ENCODE measurements around the gene PNMA8B. TPM values are rescaled to one million over a fixed set of nuclear protein-coding genes. Genes with fewer than 3 reads are reported as not detected.

The PNMA8B gene
- total RNA-seq, 1 donor from 2014 or later, result under 0.01 TPM

DNA sequence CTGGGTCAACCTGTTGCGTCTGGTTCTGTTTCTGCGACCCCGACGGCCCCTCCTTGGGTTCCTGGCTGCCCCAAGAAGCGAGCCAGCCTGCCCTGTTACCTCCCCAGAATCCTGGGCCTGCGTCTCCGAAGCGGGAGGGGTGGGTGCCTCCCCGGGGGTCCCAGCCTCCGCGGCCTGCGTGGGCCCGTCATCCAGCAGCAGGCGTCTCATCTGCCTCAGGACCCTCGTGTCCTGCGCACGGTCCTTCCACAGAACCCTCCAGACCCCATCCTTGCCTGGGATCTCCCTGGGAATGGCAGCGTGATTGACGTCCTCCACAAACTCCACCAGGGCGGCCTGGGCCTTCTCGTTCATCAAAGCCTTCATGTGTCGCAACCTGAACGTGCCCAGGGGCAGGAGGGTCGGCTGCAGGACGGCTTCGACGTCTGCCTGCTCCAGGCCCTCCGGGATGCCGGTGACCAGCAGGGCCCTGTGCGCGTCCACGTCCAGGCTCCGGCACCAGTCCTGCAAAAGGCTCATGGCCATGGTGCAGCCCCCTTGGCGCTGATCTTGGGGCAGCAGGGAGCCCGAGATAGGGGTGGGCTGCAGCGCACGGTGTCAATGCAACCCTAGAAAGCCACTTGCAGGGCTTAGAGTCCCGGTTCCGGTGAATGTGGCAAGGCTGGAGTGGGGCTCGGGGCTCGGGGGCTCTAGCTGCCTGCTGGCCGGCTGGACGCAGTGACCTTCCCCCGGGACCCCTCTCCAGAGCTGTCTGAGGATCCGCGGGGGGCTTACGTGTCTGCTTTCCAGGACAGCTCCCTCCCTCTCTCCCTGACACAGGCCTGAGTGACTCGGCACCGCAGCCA is 504 bp downstream of the PNMA8B start:
- no peaks in the 10 kb centered on the region for H3K36me3 ChIP-seq (ENCODE audit: control insufficient read depth, insufficient read depth, low read length)
- no peak overlapping the region for H3K4me3 ChIP-seq (ENCODE audit: low read depth, low read length)
- no peaks in the 10 kb centered on the region for H3K27me3 ChIP-seq (ENCODE audit: control insufficient read depth, insufficient read depth, low read length)
- no peak for FAIRE-seq
- no peak for DNase-seq (ENCODE audit: low read depth)
- TF ChIP-seq, protein P1, sequence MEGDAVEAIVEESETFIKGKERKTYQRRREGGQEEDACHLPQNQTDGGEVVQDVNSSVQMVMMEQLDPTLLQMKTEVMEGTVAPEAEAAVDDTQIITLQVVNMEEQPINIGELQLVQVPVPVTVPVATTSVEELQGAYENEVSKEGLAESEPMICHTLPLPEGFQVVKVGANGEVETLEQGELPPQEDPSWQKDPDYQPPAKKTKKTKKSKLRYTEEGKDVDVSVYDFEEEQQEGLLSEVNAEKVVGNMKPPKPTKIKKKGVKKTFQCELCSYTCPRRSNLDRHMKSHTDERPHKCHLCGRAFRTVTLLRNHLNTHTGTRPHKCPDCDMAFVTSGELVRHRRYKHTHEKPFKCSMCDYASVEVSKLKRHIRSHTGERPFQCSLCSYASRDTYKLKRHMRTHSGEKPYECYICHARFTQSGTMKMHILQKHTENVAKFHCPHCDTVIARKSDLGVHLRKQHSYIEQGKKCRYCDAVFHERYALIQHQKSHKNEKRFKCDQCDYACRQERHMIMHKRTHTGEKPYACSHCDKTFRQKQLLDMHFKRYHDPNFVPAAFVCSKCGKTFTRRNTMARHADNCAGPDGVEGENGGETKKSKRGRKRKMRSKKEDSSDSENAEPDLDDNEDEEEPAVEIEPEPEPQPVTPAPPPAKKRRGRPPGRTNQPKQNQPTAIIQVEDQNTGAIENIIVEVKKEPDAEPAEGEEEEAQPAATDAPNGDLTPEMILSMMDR (IDR thresholded peaks at IDR 0.05; ENCODE audit: insufficient read depth, low read length, severe bottlenecking), result no peak

DNA sequence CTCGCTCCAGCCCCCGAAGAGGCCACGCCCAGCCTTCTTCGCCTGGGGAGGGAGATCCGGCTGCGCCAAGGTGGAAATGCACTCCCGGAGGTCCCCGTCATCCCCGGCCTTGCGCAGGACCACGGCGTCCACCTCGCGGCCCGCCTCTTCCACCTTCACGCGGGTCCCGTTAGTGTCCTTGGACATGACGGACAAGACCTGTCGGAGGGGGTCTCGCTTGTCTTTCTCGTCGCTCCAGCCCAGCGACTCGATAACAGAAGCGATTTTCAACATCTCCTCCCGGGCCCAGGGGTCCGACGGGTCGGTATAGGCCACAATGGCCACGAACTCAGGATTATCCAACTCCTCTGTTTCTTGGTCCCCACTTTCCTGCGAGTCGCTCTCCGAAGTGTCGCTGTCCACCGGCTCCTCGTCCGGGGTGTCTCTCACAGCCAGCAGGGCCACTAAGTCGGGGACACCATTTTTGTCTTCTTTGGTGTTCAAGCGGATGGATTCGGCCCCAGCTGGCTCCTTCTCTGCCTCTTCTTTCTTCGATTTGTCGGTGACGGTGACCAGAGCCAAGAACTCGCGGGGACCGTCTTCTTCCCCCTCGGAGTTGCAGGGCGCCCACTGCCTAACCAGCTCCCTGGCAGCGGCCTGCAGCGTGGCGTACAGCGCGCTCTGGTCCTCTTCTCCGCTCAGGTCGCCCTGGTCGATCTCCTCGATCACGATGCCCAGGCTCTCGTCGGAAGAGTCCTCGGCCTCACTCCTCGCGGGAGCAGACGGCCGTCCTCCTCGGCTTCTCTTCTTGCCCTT is 1.3 kb downstream of the PNMA8B start:
- H3K27me3 ChIP-seq (ENCODE audit: control insufficient read depth, insufficient read depth, low read length), result peaks cover 2% of the 10 kb centered on the region
- H3K4me3 ChIP-seq (ENCODE audit: low read depth, low read length), result no peak overlapping the region
- no peak for DNase-seq (ENCODE audit: low read depth)
- TF ChIP-seq, protein P1 (IDR thresholded peaks at IDR 0.05; ENCODE audit: insufficient read depth, low read length, severe bottlenecking), result no peak
- no peak for FAIRE-seq
- H3K36me3 ChIP-seq (ENCODE audit: control insufficient read depth, insufficient read depth, low read length), result no peaks in the 10 kb centered on the region

DNA sequence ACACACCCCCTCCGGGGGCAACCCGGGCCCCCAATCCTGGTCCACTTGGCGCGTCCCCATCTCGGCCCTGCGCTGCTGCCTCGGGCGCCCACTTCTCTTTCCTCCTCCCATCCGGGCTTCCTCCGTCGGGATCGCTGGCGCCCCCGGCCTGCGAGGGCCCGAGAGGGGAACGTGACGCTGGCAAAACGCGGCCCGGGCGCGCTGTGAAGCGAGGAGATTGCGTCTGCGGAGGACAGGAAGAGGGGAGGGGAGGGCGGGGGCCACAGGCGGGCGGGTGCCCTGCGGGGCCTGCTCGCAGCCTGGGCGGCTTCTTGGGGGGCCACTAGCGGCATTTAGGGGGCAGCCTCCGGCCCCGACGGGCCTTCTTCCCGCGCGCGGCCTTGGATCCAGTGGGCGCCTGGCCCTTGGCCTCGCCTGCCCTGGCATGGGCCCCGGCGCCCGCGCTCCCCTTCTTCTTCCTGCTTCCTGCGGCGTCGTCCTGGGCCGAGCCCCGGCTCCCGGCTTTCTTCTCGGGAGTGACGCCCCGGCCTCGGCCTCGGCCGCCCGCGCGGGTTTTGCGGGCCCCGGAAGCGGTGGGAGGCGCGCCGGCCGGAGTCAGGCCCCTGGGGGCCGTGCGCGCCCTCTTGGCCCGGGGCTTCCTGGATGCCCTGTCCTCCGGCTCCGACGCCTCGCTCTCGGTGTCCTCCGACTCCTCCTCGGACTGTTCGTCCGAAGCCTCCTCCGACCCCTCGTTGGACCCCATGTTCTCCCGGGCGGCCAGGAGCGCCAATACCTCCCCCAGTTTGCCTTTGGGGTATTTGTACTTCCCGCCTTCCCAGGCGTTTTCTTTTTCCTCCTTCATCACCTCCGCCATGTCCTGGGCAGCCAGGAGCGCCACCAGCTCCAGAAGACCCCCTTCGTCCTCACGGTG is 2.2 kb downstream of the PNMA8B start:
- H3K27me3 ChIP-seq (ENCODE audit: control insufficient read depth, insufficient read depth, low read length), result peaks cover 2% of the 10 kb centered on the region
- FAIRE-seq (no peak), DNase-seq (ENCODE audit: low read depth) (no peak)
- peak overlapping the region; percentile 18 for H3K4me3 ChIP-seq (ENCODE audit: low read depth, low read length)
- H3K36me3 ChIP-seq (ENCODE audit: control insufficient read depth, insufficient read depth, low read length), result no peaks in the 10 kb centered on the region
- TF ChIP-seq, protein P1 (IDR thresholded peaks at IDR 0.05; ENCODE audit: insufficient read depth, low read length, severe bottlenecking), result no peak

DNA sequence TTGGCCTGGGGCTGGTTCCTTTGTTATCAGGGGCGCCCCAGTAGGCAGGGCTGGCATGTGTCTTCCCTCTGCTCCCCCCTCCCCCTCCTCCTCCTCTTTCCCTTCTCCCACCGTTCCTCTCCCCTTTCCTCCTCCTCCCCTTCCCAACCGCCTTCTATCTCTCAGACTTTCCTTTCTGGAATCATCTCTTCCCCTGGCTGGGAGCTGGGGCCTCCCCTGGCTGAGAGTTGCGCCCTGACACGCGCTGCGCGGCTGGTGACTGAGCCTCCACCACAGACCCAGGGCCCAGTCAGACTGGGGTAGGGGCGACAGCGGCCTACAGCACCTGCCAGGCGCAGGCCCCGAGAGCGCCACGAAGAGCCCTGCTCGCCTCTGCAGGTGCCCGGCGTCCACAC is 2.8 kb downstream of the PNMA8B start:
- Histone ChIP-seq H3K4me3 (ENCODE audit: low read depth, low read length) (peak overlapping the region; percentile 18), H3K27me3 (ENCODE audit: control insufficient read depth, insufficient read depth, low read length) (peaks cover 2% of the 10 kb centered on the region), H3K36me3 (ENCODE audit: control insufficient read depth, insufficient read depth, low read length) (no peaks in the 10 kb centered on the region)
- FAIRE-seq, result no peak
- TF ChIP-seq, protein P1 (IDR thresholded peaks at IDR 0.05; ENCODE audit: insufficient read depth, low read length, severe bottlenecking), result no peak
- no peak for DNase-seq (ENCODE audit: low read depth)

GRCh38 chr19:46491975-46492682 is 3.5 kb downstream of the PNMA8B start:
- FAIRE-seq, result no peak

More at GRCh38 chr19:46491975-46492682, 3.5 kb downstream of the PNMA8B start:
- Histone ChIP-seq H3K4me3 (ENCODE audit: low read depth, low read length) (no peak overlapping the region), H3K36me3 (ENCODE audit: control insufficient read depth, insufficient read depth, low read length) (no peaks in the 10 kb centered on the region), H3K27me3 (ENCODE audit: control insufficient read depth, insufficient read depth, low read length) (peaks cover 2% of the 10 kb centered on the region)
- DNase-seq (ENCODE audit: low read depth), result no peak
- TF ChIP-seq, protein P1 (IDR thresholded peaks at IDR 0.05; ENCODE audit: insufficient read depth, low read length, severe bottlenecking), result no peak

All from bronchial epithelial cell (primary cell).